ENCODE measurements around the gene TOMM20.
A peak's percentile ranks its signal among the peaks of the same experiment; 100 is the strongest.
"Not testable (repeated sequence)": the region's sequence is repeated elsewhere in the genome, so short reads cannot be mapped to it uniquely, and the experiment has no call there.

Gene TOMM20

DNA sequence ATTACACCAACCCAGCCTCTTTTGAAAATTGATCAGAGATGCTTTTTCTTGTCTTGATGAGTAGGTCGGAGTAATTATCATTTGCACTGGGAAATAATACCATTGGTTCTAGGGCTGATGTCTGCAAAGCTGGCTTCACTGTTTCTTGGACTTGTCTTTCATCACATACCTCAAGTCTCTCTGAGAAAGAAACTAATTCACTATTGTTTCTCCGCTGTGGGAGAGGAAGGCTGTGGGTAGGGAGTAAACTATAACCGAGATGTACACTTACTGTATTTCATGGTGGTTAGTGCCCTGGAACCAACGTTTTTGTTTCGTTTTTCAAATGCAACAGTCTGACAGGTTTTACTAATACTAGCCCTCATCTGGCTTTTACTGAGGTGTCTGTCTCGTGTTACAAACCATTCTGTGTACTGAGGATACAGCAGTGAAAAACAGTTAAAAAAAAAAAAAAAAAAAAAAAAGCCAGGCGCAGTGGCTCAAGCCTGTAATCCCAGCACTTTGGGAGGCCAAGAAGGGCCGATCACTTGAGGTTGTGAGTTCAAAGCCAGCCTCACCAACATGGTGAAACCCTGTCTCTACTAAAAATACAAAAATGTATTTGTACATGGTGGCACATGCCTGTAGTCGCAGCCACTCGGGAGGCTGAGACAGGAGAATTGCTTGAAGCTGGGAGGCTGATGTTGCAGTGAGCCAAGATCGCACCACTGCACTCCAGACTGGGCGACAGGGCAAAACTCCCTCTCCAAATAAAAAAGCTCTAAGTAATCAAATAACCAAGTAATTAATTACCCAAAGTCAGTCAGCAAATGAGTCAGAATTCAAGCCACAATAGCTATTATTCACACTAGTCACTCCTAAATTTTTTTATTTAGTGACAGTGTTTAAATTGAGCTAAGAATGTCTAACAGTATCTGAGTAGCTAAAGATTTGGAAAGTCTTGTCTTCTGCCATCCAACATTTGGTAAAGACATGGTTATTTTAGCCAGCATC lies 23.3 kb downstream of the TOMM20 start:
- peaks cover 46% of the 10 kb centered on the region for H3K4me1 Mint-ChIP-seq
- peak; percentile 18 for DNase-seq

GRCh38 chr1:235102993-235103411 lies 25.6 kb downstream of the TOMM20 start:
- DNase-seq = peak; percentile 50
- H3K9me3 Mint-ChIP-seq = no peaks in the 10 kb centered on the region
- H3K27ac Mint-ChIP-seq = peak overlapping the region; percentile 75
- peaks cover 40% of the 10 kb centered on the region for H3K27me3 Mint-ChIP-seq
- peaks cover 11% of the 10 kb centered on the region for H3K36me3 Mint-ChIP-seq
- H3K4me1 Mint-ChIP-seq = peaks cover 46% of the 10 kb centered on the region
- CTCF ChIA-PET = interaction anchor here (0.7 to 5.9 kb wide), 6 partner anchors 9 to 616 kb away, joined by 3 to 28 read pairs (median 10); no protein-coding TSS in a partner anchor
- H3K4me3 Mint-ChIP-seq = peak overlapping the region; percentile 5

More for the DNA sequence above, 23.3 kb downstream of the TOMM20 start:
- Mint-ChIP-seq H3K27ac (peak overlapping the region; percentile 82), H3K4me3 (no peak overlapping the region), H3K9me3 (no peaks in the 10 kb centered on the region), H3K36me3 (peaks cover 24% of the 10 kb centered on the region), H3K27me3 (peaks cover 17% of the 10 kb centered on the region)
- CTCF ChIA-PET = interaction anchor here (0.6 to 5.9 kb wide), 13 partner anchors 11 to 626 kb away, joined by 3 to 28 read pairs (median 4); partner anchors contain the start of genes B3GALNT2 and RBM34

GRCh38 chr1:235102259-235102582 lies 26.4 kb downstream of the TOMM20 start:
- no peak overlapping the region for H3K27ac Mint-ChIP-seq
- DNase-seq = no peak
- H3K9me3 Mint-ChIP-seq = no peaks in the 10 kb centered on the region
- CTCF ChIA-PET = interaction anchor here (1.4 to 5.9 kb wide), 4 partner anchors 12 to 615 kb away, joined by 3 to 22 read pairs (median 10); no protein-coding TSS in a partner anchor
- no peak overlapping the region for H3K4me3 Mint-ChIP-seq
- H3K36me3 Mint-ChIP-seq = peaks cover 7% of the 10 kb centered on the region
- H3K4me1 Mint-ChIP-seq = peaks cover 46% of the 10 kb centered on the region
- H3K27me3 Mint-ChIP-seq = peaks cover 48% of the 10 kb centered on the region

- DNase-seq = no peak
- CTCF ChIA-PET = interaction anchor here (1.4 to 5.9 kb wide), 3 partner anchors 11 to 615 kb away, joined by 3 to 22 read pairs (median 7); no protein-coding TSS in a partner anchor
- H3K27me3 Mint-ChIP-seq = peaks cover 52% of the 10 kb centered on the region
- no peak overlapping the region for H3K27ac Mint-ChIP-seq
- no peaks in the 10 kb centered on the region for H3K9me3 Mint-ChIP-seq
- no peak overlapping the region for H3K4me3 Mint-ChIP-seq
- peaks cover 46% of the 10 kb centered on the region for H3K4me1 Mint-ChIP-seq
- H3K36me3 Mint-ChIP-seq = peaks cover 2% of the 10 kb centered on the region
Measured at GRCh38 chr1:235101558-235102258, 26.9 kb downstream of the TOMM20 start.

DNA sequence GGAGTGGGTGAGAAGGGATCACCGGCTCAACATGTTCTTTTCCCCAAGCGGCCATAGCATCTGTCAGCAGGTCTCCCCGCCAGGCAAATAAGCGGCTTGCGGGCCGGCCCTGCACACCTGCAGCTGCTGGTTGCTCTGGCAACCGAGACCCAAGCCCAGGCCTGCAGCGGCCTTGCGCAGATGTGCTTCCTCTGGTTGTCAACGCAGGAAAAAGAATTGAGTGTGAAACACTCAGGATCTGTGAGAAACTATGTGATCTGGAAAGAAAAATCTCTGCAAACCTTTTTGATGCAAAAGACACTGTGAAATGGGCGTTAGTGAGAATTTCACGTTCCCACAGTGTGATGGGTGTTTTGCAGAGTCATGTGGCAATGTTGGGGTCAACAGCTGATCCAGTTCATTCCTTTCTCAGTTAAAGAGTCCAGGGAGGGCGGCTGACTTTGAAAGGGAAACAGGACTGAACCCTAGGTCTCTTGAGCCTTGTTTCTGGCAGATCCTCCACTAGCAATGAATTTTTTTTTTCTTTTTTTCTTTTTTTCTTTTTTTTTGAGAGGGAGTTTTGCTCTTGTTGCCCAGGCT lies 28.4 kb downstream of the TOMM20 start:
- CTCF ChIA-PET = interaction anchor here (5.9 kb wide), 1 partner anchor 613 kb away, joined by 22 read pairs; no protein-coding TSS in a partner anchor
- peaks cover 55% of the 10 kb centered on the region for H3K27me3 Mint-ChIP-seq
- H3K27ac Mint-ChIP-seq = no peak overlapping the region
- no peak overlapping the region for H3K4me3 Mint-ChIP-seq
- DNase-seq = peak; percentile 6
- no peaks in the 10 kb centered on the region for H3K36me3 Mint-ChIP-seq
- no peaks in the 10 kb centered on the region for H3K9me3 Mint-ChIP-seq
- H3K4me1 Mint-ChIP-seq = peaks cover 40% of the 10 kb centered on the region

DNA sequence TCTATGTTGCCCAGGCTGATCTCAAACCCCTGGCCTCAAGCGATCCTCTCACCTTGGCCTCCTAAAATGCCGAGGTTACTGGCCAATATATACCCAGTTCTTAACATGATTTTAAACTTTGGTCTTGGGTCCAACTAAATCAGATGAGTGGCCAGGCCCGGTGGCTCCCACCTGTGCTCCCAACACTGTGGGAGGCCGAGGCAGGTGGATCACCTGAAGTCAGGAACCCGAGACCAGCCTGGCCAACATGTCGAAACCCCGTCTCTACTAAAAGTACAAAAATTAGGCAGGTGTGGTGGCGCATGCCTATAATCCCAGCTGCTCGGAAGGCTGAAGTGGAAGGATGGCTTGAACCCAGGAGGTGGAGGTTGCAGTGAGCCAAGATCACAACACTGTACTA lies 29.6 kb downstream of the TOMM20 start:
- no peak overlapping the region for H3K27ac Mint-ChIP-seq
- H3K36me3 Mint-ChIP-seq = no peaks in the 10 kb centered on the region
- H3K27me3 Mint-ChIP-seq = peaks cover 56% of the 10 kb centered on the region
- H3K4me1 Mint-ChIP-seq = peaks cover 29% of the 10 kb centered on the region
- CTCF ChIA-PET = interaction anchor here (0.6 to 1.3 kb wide), 2 partner anchors 316 to 426 kb away, joined by 3 read pairs; no protein-coding TSS in a partner anchor
- H3K4me3 Mint-ChIP-seq = no peak overlapping the region
- DNase-seq = peak; percentile 8
- H3K9me3 Mint-ChIP-seq = no peaks in the 10 kb centered on the region

GRCh38 chr1:235098547-235098946 lies 30.1 kb downstream of the TOMM20 start:
- peaks cover 59% of the 10 kb centered on the region for H3K27me3 Mint-ChIP-seq
- no peaks in the 10 kb centered on the region for H3K9me3 Mint-ChIP-seq
- H3K27ac Mint-ChIP-seq = no peak overlapping the region
- no peak overlapping the region for H3K4me3 Mint-ChIP-seq
- no peak for DNase-seq
- H3K36me3 Mint-ChIP-seq = no peaks in the 10 kb centered on the region
- H3K4me1 Mint-ChIP-seq = peaks cover 29% of the 10 kb centered on the region
- CTCF ChIA-PET = interaction anchor here (0.6 to 1.3 kb wide), 4 partner anchors 31 to 426 kb away, joined by 3 read pairs; no protein-coding TSS in a partner anchor

GRCh38 chr1:235097501-235097900 lies 31.1 kb downstream of the TOMM20 start:
- peaks cover 59% of the 10 kb centered on the region for H3K27me3 Mint-ChIP-seq
- peaks cover 21% of the 10 kb centered on the region for H3K4me1 Mint-ChIP-seq
- H3K9me3 Mint-ChIP-seq, CTCF ChIA-PET, H3K4me3 Mint-ChIP-seq, DNase-seq, H3K27ac Mint-ChIP-seq, H3K36me3 Mint-ChIP-seq: not testable (repeated sequence)

- Mint-ChIP-seq H3K36me3 (no peaks in the 10 kb centered on the region), H3K27me3 (peaks cover 49% of the 10 kb centered on the region), H3K4me3 (no peak overlapping the region), H3K9me3 (no peaks in the 10 kb centered on the region), H3K4me1 (peaks cover 9% of the 10 kb centered on the region), H3K27ac (no peak overlapping the region)
- no peak for DNase-seq
- CTCF ChIA-PET = interaction anchor here (1.0 to 3.1 kb wide), 4 partner anchors 148 to 609 kb away, joined by 3 to 18 read pairs (median 8); partner anchors contain the start of gene B3GALNT2
Measured at GRCh38 chr1:235095938-235096562, 32.6 kb downstream of the TOMM20 start.

GRCh38 chr1:235093696-235094592 lies 34.7 kb downstream of the TOMM20 start:
- CTCF ChIA-PET = interaction anchor here (0.6 to 3.1 kb wide), 22 partner anchors 10 to 609 kb away, joined by 3 to 28 read pairs (median 4); no protein-coding TSS in a partner anchor
- H3K4me1 Mint-ChIP-seq = peaks cover 7% of the 10 kb centered on the region
- peak; percentile 88 for DNase-seq
- H3K36me3 Mint-ChIP-seq = no peaks in the 10 kb centered on the region
- no peaks in the 10 kb centered on the region for H3K9me3 Mint-ChIP-seq
- no peak overlapping the region for H3K27ac Mint-ChIP-seq
- peaks cover 39% of the 10 kb centered on the region for H3K27me3 Mint-ChIP-seq
- no peak overlapping the region for H3K4me3 Mint-ChIP-seq

- CTCF ChIA-PET = interaction anchor here (0.7 to 2.5 kb wide), 18 partner anchors 10 to 608 kb away, joined by 3 to 28 read pairs (median 3); no protein-coding TSS in a partner anchor
- Mint-ChIP-seq H3K27ac (no peak overlapping the region), H3K27me3 (peaks cover 31% of the 10 kb centered on the region), H3K9me3 (no peaks in the 10 kb centered on the region), H3K4me1 (peaks cover 7% of the 10 kb centered on the region), H3K4me3 (no peak overlapping the region), H3K36me3 (no peaks in the 10 kb centered on the region)
- DNase-seq = peak; percentile 23
Measured at GRCh38 chr1:235093013-235093695, 35.5 kb downstream of the TOMM20 start.

- not testable (repeated sequence) for H3K4me3 Mint-ChIP-seq, H3K27ac Mint-ChIP-seq, H3K36me3 Mint-ChIP-seq, H3K4me1 Mint-ChIP-seq, H3K9me3 Mint-ChIP-seq, DNase-seq
- CTCF ChIA-PET = interaction anchor here (1.6 kb wide), 1 partner anchor 606 kb away, joined by 7 read pairs; no protein-coding TSS in a partner anchor
- H3K27me3 Mint-ChIP-seq = peaks cover 27% of the 10 kb centered on the region
Measured at GRCh38 chr1:235092415-235092814, 36.2 kb downstream of the TOMM20 start.

Measured in activated naive CD4-positive, alpha-beta T cell treated with anti-CD3 and anti-CD28 coated beads, Interleukin-2, amount 10 ng/mL, durations not matched to agents 7 days and 5 days (primary cell).